Ovary (tissue), 10 donors: Measurements from ENCODE around the gene PSEN2. TPM values are rescaled to one million over a fixed set of nuclear protein-coding genes. Genes with fewer than 3 reads are reported as not detected.

Source experiments
- DNase-seq, 5 donors: peaks; one replicate each; pipeline ENCODE4 v3.0.0-alpha.2; 2019 to 2020
- H3K27ac ChIP-seq, 2 donors: fragments of 200-600 bp; one replicate each; pipeline versions ENCODE4 v1.5.1 to v1.8.0; 2019 to 2022
- H3K27me3 ChIP-seq: fragments of 200-600 bp; one replicate; pipeline ENCODE4 v1.8.0; 2022
- H3K36me3 ChIP-seq: fragments of 200-600 bp; sonication (generic); one replicate; pipeline ENCODE4 v1.5.1; 2019
- H3K4me1 ChIP-seq: one replicate; pipeline ENCODE4 v1.8.1; 2013; ENCODE audit warnings: mild to moderate bottlenecking, moderate library complexity; ENCODE audit not compliant: insufficient read depth
- H3K4me3 ChIP-seq: fragments of 200-600 bp; sonication (generic); one replicate; pipeline ENCODE4 v1.5.1; 2017
- H3K9me3 ChIP-seq, 2 donors: fragments of 200-600 bp in 1 of 2; sonication (generic) in 1 of 2; one replicate each; pipeline versions ENCODE4 v1.5.1 to v1.8.1; 2013 to 2019; ENCODE audit warnings: mild to moderate bottlenecking in 1 of 2, moderate library complexity in 1 of 2
- CTCF ChIP-seq, 3 donors: fragments of 450-650 bp in 2 of 3; fragments of 200-600 bp in 1 of 3; IDR thresholded peaks; one replicate each; pipeline versions ENCODE4 v1.5.1 to v1.8.0; 2016 to 2022; ENCODE audit warnings: antibody characterized with exemption in 3 of 3, mild to moderate bottlenecking in 1 of 3
- EP300 ChIP-seq: sonication (generic); formaldehyde crosslinking; IDR thresholded peaks from one replicate; pipeline ENCODE4 v1.6.1; 2017; ENCODE audit warnings: antibody characterized with exemption
- POLR2A ChIP-seq: fragments of 450-650 bp; IDR thresholded peaks from one replicate; pipeline ENCODE4 v1.6.1; 2017; ENCODE audit warnings: antibody characterized with exemption, mild to moderate bottlenecking, moderate library complexity
- WGBS, 3 donors: extraction: QIAGEN DNeasy Blood & Tissue Kit in 1 of 3; methylation state at CpG; one replicate each; pipeline versions ENCODE4 v1.1.5 to v1.1.7; 2013 to 2017; 5-methylcytosine and 5-hydroxymethylcytosine counted together
- intact Hi-C, 4 donors: fragments of 100-400 bp; cut with DNase I; formaldehyde crosslinking; loops; one replicate each; pipeline versions ENCODE4 v1.11.0 to v1.15.1; 2022 to 2023
- long read RNA-seq, 3 donors: library from polyadenylated mRNA in 2 of 3; unstranded in 2 of 3; transcript quantifications; one replicate each; pipeline ENCODE4 v2.0.0 and lab custom pipeline, GENCODE V29; 2021 to 2026
- polyA plus RNA-seq, 2 donors: library from polyadenylated mRNA; stranded (reverse); fragments of 200-250 nt in 1 of 2; fragments of 350-450 nt in 1 of 2; fragmentation: Illumina TruSeq in 1 of 2; extraction: RNeasy Lipid Tissue Mini Kit (QIAGEN cat#74804) in 1 of 2; gene quantifications; one replicate each; pipeline ENCODE4 v1.2.3, GENCODE V29; 2013 to 2014
- total RNA-seq, 7 donors: library from RNA; depleted of rRNA in 2 of 7; stranded (reverse); fragments of >200 nt in 2 of 7; fragmentation: NEBNext Ultra II Directional in 3 of 7; extraction: Animal tissue kit (Norgen Biotek cat#: 25700) in 3 of 7; gene quantifications; one replicate each; pipeline versions ENCODE4 v1.1.0 to v1.2.4, GENCODE V29; 2016 to 2023
- donor health status: DM: no; HTN: no; CAD: no; lungs with moderate emphysema.
- donor health status: DM: no; HTN: no; CAD: no.
- donor health status: Bipolar disorder and iron deficiency.
- donor health status: DM: yes; HTN: yes; CAD: no.
- donor health status: DM: no; HTN: no; CAD: no.
- donor health status: DM: yes; HTN: yes; CAD: no.

Gene PSEN2
- total RNA-seq (10 to 100 TPM; 19.4 to 37.0 (median 27.1) TPM), polyA plus RNA-seq (10 to 100 TPM; 17.8 to 20.1 TPM)
- long read RNA-seq, donor 1, transcript PSEN2-202 (13 exons, 2,306 nt) = major isoform, 120 of 349 reads
- long read RNA-seq, donor 1, transcript PSEN2-203 (13 exons, 1,947 nt) = minor isoform, 52 of 349 reads
- long read RNA-seq, donor 1, partial matches to known transcripts = 74 of 349 reads
- long read RNA-seq, donor 1, other reads (novel, unspliced or antisense) = 101 of 349 reads
- long read RNA-seq, donor 2, partial matches to known transcripts = 0 of 5 reads
- long read RNA-seq, donor 2, other reads (novel, unspliced or antisense) = 0 of 5 reads
- long read RNA-seq, donor 3, transcript PSEN2-202 (13 exons, 2,306 nt) = major isoform, 30 of 101 reads
- long read RNA-seq, donor 3, transcript PSEN2-203 (13 exons, 1,947 nt) = minor isoform, 16 of 101 reads
- long read RNA-seq, donor 3, partial matches to known transcripts = 27 of 101 reads
- long read RNA-seq, donor 3, other reads (novel, unspliced or antisense) = 28 of 101 reads

GRCh38 chr1:226870401-226871279, at the start of gene PSEN2:
PSEN2 (plus strand) TSS chr1:226870616; CDS start chr1:226881908, 11,292 bp downstream.
- 0 to 1% (median 1%) methylated on average over 40 to 97 of the region's 97 CpGs for WGBS, 3 donors
- peaks cover 11% of the 10 kb centered on the region for H3K4me1 ChIP-seq
- intact Hi-C loops = no loop called here
- H3K27ac ChIP-seq = peak within 1 kb of the TSS; percentile 43 to 75
- DNase-seq = peak; percentile 64 to 85 (median 74)
- no peaks in the 10 kb centered on the region for H3K36me3 ChIP-seq
- no peaks in the 10 kb centered on the region for H3K9me3 ChIP-seq
- no peaks in the 10 kb centered on the region for H3K27me3 ChIP-seq
- peak within 1 kb of the TSS; percentile 69 for H3K4me3 ChIP-seq
- TF ChIP-seq CTCF (IDR thresholded peaks at IDR 0.05) (peak in 2 of 3 donors; percentile 55 to 56), EP300 (no peak), POLR2A (peak; percentile 26)

- H3K4me1 ChIP-seq = peaks cover 2% of the 10 kb centered on the region
- intact Hi-C loops = loop anchor here in 1 of 4 donors (10.0 kb wide), 1 partner anchor 276 kb away; the partner anchor contains the start of gene STUM
- peak overlapping the region; percentile 41 to 70 for H3K27ac ChIP-seq
- H3K36me3 ChIP-seq = no peaks in the 10 kb centered on the region
- WGBS, 3 donors = 10 to 30% (median 23%) methylated on average over 8 of the region's 8 CpGs
- no peak overlapping the region for H3K4me3 ChIP-seq
- DNase-seq = peak; percentile 72 to 91 (median 78)
- H3K27me3 ChIP-seq = no peaks in the 10 kb centered on the region
- TF ChIP-seq EP300 (peak; percentile 82), CTCF (IDR thresholded peaks at IDR 0.05) (no peak), POLR2A (no peak)
- H3K9me3 ChIP-seq = no peaks in the 10 kb centered on the region
Observed at GRCh38 chr1:226820941-226821718, 49.3 kb upstream of the PSEN2 start.

GRCh38 chr1:226821719-226822085, 48.7 kb upstream of the PSEN2 start:
- Histone ChIP-seq H3K4me1 (peaks cover 2% of the 10 kb centered on the region), H3K4me3 (no peak overlapping the region), H3K9me3 (no peaks in the 10 kb centered on the region), H3K27me3 (no peaks in the 10 kb centered on the region), H3K36me3 (no peaks in the 10 kb centered on the region), H3K27ac (peak overlapping the region; percentile 41 to 70)
- intact Hi-C loops = loop anchor here in 1 of 4 donors (10.0 kb wide), 1 partner anchor 277 kb away; the partner anchor contains the start of gene STUM
- TF ChIP-seq CTCF (IDR thresholded peaks at IDR 0.05) = no peak
- TF ChIP-seq POLR2A = no peak
- TF ChIP-seq EP300 = no peak
- 19 to 36% (median 36%) methylated on average over 1 of the region's 1 CpG for WGBS, 3 donors
- no peak for DNase-seq
